ENCODE measurements around the gene ZBTB40. TPM values are rescaled to one million over a fixed set of nuclear protein-coding genes. Genes with fewer than 3 reads are reported as not detected.

ZBTB40 gene
- total RNA-seq, 1 experiment from 2014 or later = 19.5 TPM

- intact Hi-C loops (cut with micrococcal nuclease) = no loop called here
- Histone ChIP-seq H3K4me3 (replicated peaks in 1 of 2; ENCODE audit: low read depth in 1 of 2, low read length in 2 of 2) (no peak overlapping the region), H3K27ac (ENCODE audit: low read depth, low read length) (no peak overlapping the region), H3K79me2 (ENCODE audit: insufficient read depth, low read length) (no peaks in the 10 kb centered on the region), H3K9me2 (ENCODE audit: insufficient read depth) (no peaks in the 10 kb centered on the region), H3K9ac (ENCODE audit: low read length) (no peak overlapping the region), H3K4me1 (ENCODE audit: control insufficient read depth in 1 of 2, insufficient read depth in 2 of 2, low read length in 2 of 2) (no peaks in the 10 kb centered on the region), H2AFZ (ENCODE audit: low read depth, low read length, poor library complexity, severe bottlenecking) (no peak overlapping the region), H3K36me3 (ENCODE audit: control insufficient read depth in 1 of 2, insufficient read depth in 2 of 2, low read length in 2 of 2) (no peaks in the 10 kb centered on the region), H4K20me1 (ENCODE audit: insufficient read depth) (no peaks in the 10 kb centered on the region), H3K27me3 (ENCODE audit: insufficient read depth, low read length) (no peaks in the 10 kb centered on the region), H3K9me3 (ENCODE audit: control insufficient read depth in 1 of 2, insufficient read depth in 1 of 2, low read depth in 1 of 2, low read length in 2 of 2) (no peaks in the 10 kb centered on the region), H3K4me2 (ENCODE audit: low read length) (no peak overlapping the region)
- no TSS peak for BruUV-seq (replicated peaks)
- ATAC-seq (no peak), DNase-seq (ENCODE audit: low read depth, low spot score) (no peak)
- RAD21 ChIA-PET (ENCODE audit: low non-redundant PET in 1 of 2, low total read pairs in 2 of 2, uncharacterized antibody in 2 of 2, unreplicated experiment in 2 of 2) = no interaction called here
- POLR2A ChIA-PET = no interaction called here
- CTCF ChIA-PET = no interaction called here
- TF ChIP-seq EGR1 (IDR thresholded peaks at IDR 0.05; ENCODE audit: low read depth) (no peak), SP1 (IDR thresholded peaks at IDR 0.05; ENCODE audit: low read depth) (no peak), EZH2phosphoT487 (IDR thresholded peaks at IDR 0.05; ENCODE audit: borderline replicate concordance) (no peak), ELF1 (IDR thresholded peaks at IDR 0.05; ENCODE audit: borderline replicate concordance, low read depth) (no peak), EZH2 (IDR thresholded peaks at IDR 0.05) (no peak), YY1 (IDR thresholded peaks at IDR 0.05; ENCODE audit: extremely low read depth, insufficient replicate concordance, low read depth, low read length) (no peak), CEBPB (IDR thresholded peaks at IDR 0.05; ENCODE audit: low read depth) (no peak), RAD21 (IDR thresholded peaks at IDR 0.05; ENCODE audit: low read depth) (no peak), MAX (IDR thresholded peaks at IDR 0.05) (no peak), JUND (IDR thresholded peaks at IDR 0.05) (no peak), REST (IDR thresholded peaks at IDR 0.05; ENCODE audit: low read depth) (no peak), CBX3 (IDR thresholded peaks at IDR 0.05; ENCODE audit: low read depth) (no peak), SRF (IDR thresholded peaks at IDR 0.05; ENCODE audit: low read depth) (no peak), SIN3A (IDR thresholded peaks at IDR 0.05; ENCODE audit: low read depth) (no peak), CTCF (IDR thresholded peaks at IDR 0.05 in 2 of 3, conservative IDR thresholded peaks at IDR 0.05 in 1 of 3; ENCODE audit: borderline replicate concordance in 1 of 3, insufficient read depth in 1 of 3, low read depth in 2 of 3, low read length in 2 of 3) (no peak)
Observed at GRCh38 chr1:22555371-22555656, 103.7 kb downstream of the ZBTB40 start.

Measured in HCT116 (cell line).